Caco-2 (cell line): Measurements from ENCODE around the gene HAPLN1. TPM values are rescaled to one million over a fixed set of nuclear protein-coding genes. Genes with fewer than 3 reads are reported as not detected.

Source experiments
- BruUV-seq: library from RNA; stranded (reverse); fragments of 400-500 nt; replicated peaks from 2 replicates; lab custom pipeline; 2021; lab: Mats Ljungman, UMichigan
- CTCF ChIA-PET: fragments of 300-600 bp; sonication (Branson Sonifier 250); formaldehyde crosslinking; loops from one replicate; lab custom pipeline; 2022; ENCODE audit warnings: antibody characterized with exemption; lab: Charles Lee
- POLR2A ChIA-PET: fragments of 300-600 bp; sonication (Branson Sonifier 250); formaldehyde crosslinking; loops from one replicate; lab custom pipeline; 2022; ENCODE audit warnings: antibody characterized with exemption; lab: Charles Lee
- DNase-seq, 2 experiments: peaks; one replicate each; pipeline versions ENCODE4 v3.0.0 to v3.0.0-alpha.2; 2020 to 2022
- H3K27me3 ChIP-seq: replicated peaks from 2 replicates; pipeline ENCODE4 v1.6.0; 2011; ENCODE audit warnings: low read length; ENCODE audit not compliant: control insufficient read depth, insufficient read depth
- H3K36me3 ChIP-seq: 2 replicates; pipeline ENCODE4 v1.5.1; 2011; ENCODE audit warnings: low read length; ENCODE audit not compliant: control insufficient read depth, insufficient read depth
- H3K4me1 ChIP-seq: fragments of 250-450 bp; sonication (Bioruptor Pico); 2 replicates; pipeline ENCODE4 v1.5.1; 2020; ENCODE audit warnings: mild to moderate bottlenecking
- H3K4me3 ChIP-seq: 2 replicates; pipeline ENCODE4 v1.5.1; 2011; ENCODE audit warnings: low read depth, mild to moderate bottlenecking, control low read depth, low read length
- H3K9me3 ChIP-seq: fragments of 250-450 bp; sonication (Bioruptor Pico); 2 replicates; pipeline ENCODE4 v1.5.1; 2020; ENCODE audit warnings: mild to moderate bottlenecking, moderate library complexity
- H3K27ac Mint-ChIP-seq: one replicate; pipeline ENCODE4 v1.8.0; 2022; ENCODE audit warnings: mixed read lengths; ENCODE audit not compliant: unreplicated experiment
- H3K27me3 Mint-ChIP-seq: one replicate; pipeline ENCODE4 v1.8.0; 2022; ENCODE audit warnings: mixed read lengths; ENCODE audit not compliant: insufficient read depth, unreplicated experiment
- H3K36me3 Mint-ChIP-seq: one replicate; pipeline ENCODE4 v1.8.0; 2022; ENCODE audit warnings: mild to moderate bottlenecking, mixed read lengths; ENCODE audit not compliant: insufficient read depth, unreplicated experiment
- H3K4me1 Mint-ChIP-seq: one replicate; pipeline ENCODE4 v1.8.0; 2022; ENCODE audit warnings: low read depth, mixed read lengths; ENCODE audit not compliant: unreplicated experiment
- H3K4me3 Mint-ChIP-seq: one replicate; pipeline ENCODE4 v1.8.0; 2022; ENCODE audit warnings: mild to moderate bottlenecking, moderate library complexity, mixed read lengths; ENCODE audit not compliant: unreplicated experiment
- H3K9me3 Mint-ChIP-seq: one replicate; pipeline ENCODE4 v1.8.0; 2022; ENCODE audit warnings: mixed read lengths; ENCODE audit not compliant: unreplicated experiment
- CTCF ChIP-seq, 2 experiments: fragments of 200-600 bp in 1 of 2; IDR thresholded peaks; 1 replicate in 1 of 2; 2 replicates in 1 of 2; pipeline versions ENCODE4 v1.5.1 to v1.8.0; 2011 to 2022; ENCODE audit warnings: antibody characterized with exemption in 1 of 2, control low read depth in 1 of 2, inconsistent platforms in 1 of 2, low read depth in 1 of 2, low read length in 1 of 2, mild to moderate bottlenecking in 1 of 2, moderate library complexity in 1 of 2; ENCODE audit not compliant: insufficient read depth in 1 of 2, severe bottlenecking in 1 of 2, unreplicated experiment in 1 of 2
- intact Hi-C: fragments of 100-400 bp; cut with micrococcal nuclease; formaldehyde crosslinking; loops from one replicate; pipeline ENCODE4 v1.10.0; 2022; ENCODE audit not compliant: unreplicated experiment
- total RNA-seq: library from RNA; stranded (reverse); gene quantifications from 2 replicates; pipeline ENCODE4 v1.2.3, GENCODE V29; 2022

HAPLN1 gene
- total RNA-seq, 1 experiment from 2014 or later: 2.4 TPM

- peak; percentile 57 to 59 for DNase-seq
- ChIA-PET POLR2A (no interaction called here), CTCF (interaction anchor here (1.3 to 1.7 kb wide), 3 partner anchors 15 to 104 kb away, joined by 4 to 6 read pairs (median 4); no protein-coding TSS in a partner anchor)
- BruUV-seq: no TSS peak
- Mint-ChIP-seq H3K27me3 (peaks cover 3% of the 10 kb centered on the region), H3K4me1 (no peaks in the 10 kb centered on the region), H3K27ac (no peak overlapping the region), H3K9me3 (no peaks in the 10 kb centered on the region), H3K36me3 (no peaks in the 10 kb centered on the region), H3K4me3 (no peak overlapping the region)
- H3K9me3 ChIP-seq: no peaks in the 10 kb centered on the region
- TF ChIP-seq CTCF (IDR thresholded peaks at IDR 0.05; ENCODE audit: insufficient read depth in 1 of 2, low read depth in 1 of 2, low read length in 1 of 2, severe bottlenecking in 1 of 2, unreplicated experiment in 1 of 2): peak; percentile 61 to 85
- no peaks in the 10 kb centered on the region for H3K4me1 ChIP-seq
- H3K36me3 ChIP-seq: no peaks in the 10 kb centered on the region
- intact Hi-C loops: loop anchor here (1.0 kb wide), 3 partner anchors 25 to 104 kb away; no protein-coding TSS in a partner anchor
- no peak overlapping the region for H3K4me3 ChIP-seq
- H3K27me3 ChIP-seq: no peaks in the 10 kb centered on the region
These were observed 112.5 kb downstream of the HAPLN1 start for GRCh38 chr5:83608122-83608521.

GRCh38 chr5:83595217-83595616 is 125.4 kb downstream of the HAPLN1 start:
- Histone ChIP-seq H3K27me3 (no peaks in the 10 kb centered on the region; the same call in 1 of the 2 replicates), H3K4me1 (no peaks in the 10 kb centered on the region), H3K9me3 (no peaks in the 10 kb centered on the region), H3K4me3 (no peak overlapping the region), H3K36me3 (no peaks in the 10 kb centered on the region)
- H3K9me3 Mint-ChIP-seq: no peaks in the 10 kb centered on the region
- ChIA-PET CTCF (interaction anchor here (0.7 kb wide), 1 partner anchor 318 kb away, joined by 4 read pairs; no protein-coding TSS in a partner anchor), POLR2A (no interaction called here)
- H3K4me1 Mint-ChIP-seq: no peaks in the 10 kb centered on the region
- no peak overlapping the region for H3K27ac Mint-ChIP-seq
- peak in 1 of 2 experiments; percentile 10 for TF ChIP-seq CTCF (IDR thresholded peaks at IDR 0.05; ENCODE audit: insufficient read depth in 1 of 2, low read depth in 1 of 2, low read length in 1 of 2, severe bottlenecking in 1 of 2, unreplicated experiment in 1 of 2)
- BruUV-seq: no TSS peak
- no peak for DNase-seq
- H3K36me3 Mint-ChIP-seq: no peaks in the 10 kb centered on the region
- intact Hi-C loops: no loop called here
- peaks cover 3% of the 10 kb centered on the region for H3K27me3 Mint-ChIP-seq
- no peak overlapping the region for H3K4me3 Mint-ChIP-seq

- BruUV-seq: no TSS peak
- Mint-ChIP-seq H3K4me3 (no peak overlapping the region), H3K27ac (no peak overlapping the region), H3K36me3 (no peaks in the 10 kb centered on the region), H3K4me1 (no peaks in the 10 kb centered on the region), H3K27me3 (peaks cover 2% of the 10 kb centered on the region), H3K9me3 (no peaks in the 10 kb centered on the region)
- Histone ChIP-seq H3K4me1 (no peaks in the 10 kb centered on the region), H3K4me3 (no peak overlapping the region), H3K9me3 (no peaks in the 10 kb centered on the region), H3K27me3 (no peaks in the 10 kb centered on the region), H3K36me3 (no peaks in the 10 kb centered on the region)
- intact Hi-C loops: no loop called here
- DNase-seq: no peak
- ChIA-PET CTCF (no interaction called here), POLR2A (no interaction called here)
- no peak for TF ChIP-seq CTCF (IDR thresholded peaks at IDR 0.05; ENCODE audit: insufficient read depth in 1 of 2, low read depth in 1 of 2, low read length in 1 of 2, severe bottlenecking in 1 of 2, unreplicated experiment in 1 of 2)
These were observed 129.7 kb downstream of the HAPLN1 start for GRCh38 chr5:83590966-83591365.
